Motor neuron (in vitro differentiated cells): ENCODE results near the gene OFD1. TPM values are rescaled to one million over a fixed set of nuclear protein-coding genes. Genes with fewer than 3 reads are reported as not detected.

Experiments used
- ATAC-seq, 8 experiments: fragments of 200-7000 bp; cut with Tn5 transposase; replicated peaks in 6 of 8; 2 replicates each; pipeline ENCODE4 v1.8.0; 2021; ENCODE audit warnings: mild to moderate bottlenecking in 8 of 8, moderate library complexity in 8 of 8
- H3K27ac ChIP-seq, 2 donors: fragments of 250-450 bp; sonication (Bioruptor Pico); 2 replicates each; pipeline ENCODE4 v1.9.0; 2021; ENCODE audit warnings: antibody characterized with exemption in 2 of 2, mild to moderate bottlenecking in 2 of 2, moderate library complexity in 1 of 2
- H3K4me1 ChIP-seq, 2 donors: fragments of 250-450 bp; sonication (Bioruptor Pico); replicated peaks in 1 of 2; 2 replicates each; pipeline ENCODE4 v1.6.1; 2021; ENCODE audit warnings: antibody characterized with exemption in 2 of 2, mild to moderate bottlenecking in 2 of 2, moderate library complexity in 1 of 2
- H3K4me3 ChIP-seq, 5 donors: fragments of 250-450 bp; sonication (Bioruptor Pico); 2 replicates each; pipeline ENCODE4 v1.9.0; 2021; ENCODE audit warnings: antibody characterized with exemption in 5 of 5, mild to moderate bottlenecking in 5 of 5, moderate library complexity in 4 of 5
- WGBS, 10 experiments: fragments of 450-650 bp; shearing (Covaris generic); methylation state at CpG; one replicate each; pipeline ENCODE4 v1.0.0; 2022; 5-methylcytosine and 5-hydroxymethylcytosine counted together
- in situ Hi-C, 9 experiments: fragments of 400-800 bp; cut with MboI; loops; one replicate each; pipeline ENCODE4 v1.15.0; 2021; ENCODE audit warnings: low sequenced_read_pairs in 9 of 9, low pct_unique_long_range_greater_than_20kb in 2 of 9; ENCODE audit not compliant: unreplicated experiment in 9 of 9
- total RNA-seq, 8 experiments: library from RNA; unstranded; fragments of 300-600 nt; gene quantifications; 2 replicates each; pipeline versions ENCODE4 v1.2.3 to v1.2.4, GENCODE V29; 2022

The OFD1 gene
- total RNA-seq, 8 experiments from 2014 or later: 10.5 to 35.0 (median 23.8) TPM

- in situ Hi-C loops: loop anchor here in 1 of 9 experiments (25.0 kb wide), 1 partner anchor 289 kb away; the partner anchor contains the start of gene GEMIN8
- H3K27ac ChIP-seq: no peak overlapping the region
- peak in 4 of 8 experiments; percentile 28 to 58 (median 34) for ATAC-seq
- 83 to 100% methylated on average over 1 of the region's 2 CpGs; no CpG with 5 or more reads in 8 of the 10 experiments for WGBS, 10 experiments
- no peak overlapping the region for H3K4me3 ChIP-seq
- H3K4me1 ChIP-seq: no peaks in the 10 kb centered on the region
Measured at GRCh38 chrX:13747836-13748235, 13.3 kb downstream of the OFD1 start.

- 83 to 96% methylated on average over 2 to 3 of the region's 3 CpGs; no CpG with 5 or more reads in 8 of the 10 experiments for WGBS, 10 experiments
- no peak overlapping the region for H3K4me3 ChIP-seq
- in situ Hi-C loops: loop anchor here in 1 of 9 experiments (25.0 kb wide), 1 partner anchor 289 kb away; the partner anchor contains the start of gene GEMIN8
- no peak for ATAC-seq
- H3K27ac ChIP-seq: no peak overlapping the region
- H3K4me1 ChIP-seq: no peaks in the 10 kb centered on the region
Measured at GRCh38 chrX:13748486-13748885, 13.9 kb downstream of the OFD1 start.

GRCh38 chrX:13750204-13750603 lies 15.7 kb downstream of the OFD1 start:
- ATAC-seq: peak in 2 of 8 experiments; percentile 25 to 27
- Histone ChIP-seq H3K4me3 (no peak overlapping the region), H3K4me1 (no peaks in the 10 kb centered on the region), H3K27ac (no peak overlapping the region)
- in situ Hi-C loops: loop anchor here in 2 of 9 experiments (25.0 kb wide), 1 partner anchor 287 kb away; the partner anchor contains the start of gene GEMIN8 (in 2 of the 2)

- H3K4me1 ChIP-seq: no peaks in the 10 kb centered on the region
- in situ Hi-C loops: loop anchor here in 2 of 9 experiments (25.0 kb wide), 1 partner anchor 286 kb away; the partner anchor contains the start of gene GEMIN8 (in 2 of the 2)
- ATAC-seq: no peak
- H3K27ac ChIP-seq: no peak overlapping the region
- H3K4me3 ChIP-seq: no peak overlapping the region
Measured at GRCh38 chrX:13750812-13751211, 16.3 kb downstream of the OFD1 start.

GRCh38 chrX:13752141-13752540 lies 17.6 kb downstream of the OFD1 start:
- no peak overlapping the region for H3K27ac ChIP-seq
- ATAC-seq: no peak
- H3K4me3 ChIP-seq: no peak overlapping the region
- 20 to 100% (median 83%) methylated on average over 1 to 3 of the region's 3 CpGs; no CpG with 5 or more reads in 5 of the 10 experiments for WGBS, 10 experiments
- H3K4me1 ChIP-seq: no peaks in the 10 kb centered on the region
- in situ Hi-C loops: loop anchor here in 2 of 9 experiments (25.0 kb wide), 1 partner anchor 285 kb away; the partner anchor contains the start of gene GEMIN8 (in 2 of the 2)

GRCh38 chrX:13752646-13753045 lies 18.1 kb downstream of the OFD1 start:
- WGBS, 10 experiments: 63 to 93% methylated on average over 1 to 3 of the region's 3 CpGs; no CpG with 5 or more reads in 8 of the 10 experiments
- no peak overlapping the region for H3K4me3 ChIP-seq
- no peaks in the 10 kb centered on the region for H3K4me1 ChIP-seq
- no peak overlapping the region for H3K27ac ChIP-seq
- no peak for ATAC-seq
- in situ Hi-C loops: loop anchor here in 2 of 9 experiments (25.0 kb wide), 1 partner anchor 285 kb away; the partner anchor contains the start of gene GEMIN8 (in 2 of the 2)

- Histone ChIP-seq H3K4me3 (no peak overlapping the region), H3K27ac (no peak overlapping the region), H3K4me1 (no peaks in the 10 kb centered on the region)
- in situ Hi-C loops: loop anchor here in 2 of 9 experiments (25.0 kb wide), 1 partner anchor 283 kb away; the partner anchor contains the start of gene GEMIN8 (in 2 of the 2)
- ATAC-seq: no peak
- 78% methylated on average over 1 of the region's 1 CpG; no CpG with 5 or more reads in 9 of the 10 experiments for WGBS, 10 experiments
Measured at GRCh38 chrX:13754765-13755164, 20.2 kb downstream of the OFD1 start.

- Histone ChIP-seq H3K4me3 (no peak overlapping the region), H3K27ac (no peak overlapping the region), H3K4me1 (no peaks in the 10 kb centered on the region)
- in situ Hi-C loops: loop anchor here in 2 of 9 experiments (25.0 kb wide), 1 partner anchor 282 kb away; the partner anchor contains the start of gene GEMIN8 (in 2 of the 2)
- WGBS, 10 experiments: 75 to 100% (median 86%) methylated on average over 1 of the region's 1 CpG; no CpG with 5 or more reads in 7 of the 10 experiments
- ATAC-seq: no peak
Measured at GRCh38 chrX:13755254-13755653, 20.7 kb downstream of the OFD1 start.

GRCh38 chrX:13756381-13756780 lies 21.8 kb downstream of the OFD1 start:
- Histone ChIP-seq H3K4me3 (no peak overlapping the region), H3K27ac (no peak overlapping the region), H3K4me1 (no peaks in the 10 kb centered on the region)
- in situ Hi-C loops: loop anchor here in 2 of 9 experiments (25.0 kb wide), 1 partner anchor 281 kb away; the partner anchor contains the start of gene GEMIN8 (in 2 of the 2)
- no peak for ATAC-seq
- WGBS, 10 experiments: 78 to 100% (median 87%) methylated on average over 1 to 4 of the region's 4 CpGs; no CpG with 5 or more reads in 6 of the 10 experiments

- in situ Hi-C loops: loop anchor here in 2 of 9 experiments (25.0 kb wide), 1 partner anchor 278 kb away; the partner anchor contains the start of gene GEMIN8 (in 2 of the 2)
- Histone ChIP-seq H3K4me1 (peaks cover 0 to 7% of the 10 kb centered on the region in 2 donors), H3K4me3 (no peak overlapping the region), H3K27ac (no peak overlapping the region)
- WGBS, 10 experiments: 60 to 100% (median 89%) methylated on average over 1 to 8 of the region's 8 CpGs; no CpG with 5 or more reads in 2 of the 10 experiments
- no peak for ATAC-seq
Measured at GRCh38 chrX:13759152-13759718, 24.7 kb downstream of the OFD1 start.

- in situ Hi-C loops: loop anchor here in 2 of 9 experiments (25.0 kb wide), 1 partner anchor 277 kb away; the partner anchor contains the start of gene GEMIN8 (in 2 of the 2)
- WGBS, 10 experiments: 73 to 100% (median 100%) methylated on average over 1 to 13 of the region's 13 CpGs; no CpG with 5 or more reads in 7 of the 10 experiments
- no peak overlapping the region for H3K27ac ChIP-seq
- ATAC-seq: no peak
- H3K4me3 ChIP-seq: no peak overlapping the region
- peaks cover 9 to 15% of the 10 kb centered on the region in 2 donors for H3K4me1 ChIP-seq
Measured at GRCh38 chrX:13760426-13760825, 25.9 kb downstream of the OFD1 start.

- H3K4me3 ChIP-seq: no peak overlapping the region
- no peak overlapping the region for H3K27ac ChIP-seq
- WGBS, 10 experiments: 0 to 100% (median 24%) methylated on average over 1 to 6 of the region's 7 CpGs; no CpG with 5 or more reads in 2 of the 10 experiments
- peak in 2 of 8 experiments; percentile 29 to 45 for ATAC-seq
- in situ Hi-C loops: loop anchor here in 2 of 9 experiments (25.0 kb wide), 1 partner anchor 275 kb away; the partner anchor contains the start of gene GEMIN8 (in 2 of the 2)
- H3K4me1 ChIP-seq: peaks cover 9 to 15% of the 10 kb centered on the region in 2 donors
Measured at GRCh38 chrX:13761606-13762414, 27.3 kb downstream of the OFD1 start.
